Parathyroid adenoma (tissue), 2 donors: Measurements from ENCODE around the gene C16orf54.
"Not testable (repeated sequence)": the region's sequence is repeated elsewhere in the genome, so short reads cannot be mapped to it uniquely, and the experiment has no call there.

Source experiments
- H2AFZ ChIP-seq: fragments of 300-600 bp; sonication (generic); one replicate; pipeline ENCODE4 v1.7.0; 2017; ENCODE audit warnings: antibody characterized with exemption, mild to moderate bottlenecking
- H3K27ac ChIP-seq: fragments of 300-600 bp; sonication (generic); one replicate; pipeline ENCODE4 v1.7.0; 2017
- H3K27me3 ChIP-seq: fragments of 300-600 bp; sonication (generic); one replicate; pipeline ENCODE4 v1.7.0; 2017; ENCODE audit warnings: low read length; ENCODE audit not compliant: control insufficient read depth, insufficient read depth
- H3K36me3 ChIP-seq: fragments of 300-600 bp; sonication (generic); one replicate; pipeline ENCODE4 v1.7.0; 2017; ENCODE audit warnings: low read length; ENCODE audit not compliant: control insufficient read depth, insufficient read depth
- H3K4me1 ChIP-seq: fragments of 300-600 bp; sonication (generic); one replicate; pipeline ENCODE4 v1.7.0; 2017; ENCODE audit warnings: control low read depth
- H3K4me2 ChIP-seq: fragments of 300-600 bp; sonication (generic); one replicate; pipeline ENCODE4 v1.7.0; 2017; ENCODE audit warnings: low read length
- H3K4me3 ChIP-seq: fragments of 300-600 bp; sonication (generic); one replicate; pipeline ENCODE4 v1.7.0; 2017; ENCODE audit warnings: low read depth, low read length
- H3K79me2 ChIP-seq: fragments of 300-600 bp; sonication (generic); one replicate; pipeline ENCODE4 v1.7.0; 2017; ENCODE audit warnings: control low read depth
- H3K9ac ChIP-seq: fragments of 300-600 bp; sonication (generic); one replicate; pipeline ENCODE4 v1.7.0; 2017; ENCODE audit warnings: mild to moderate bottlenecking
- H3K9me3 ChIP-seq: fragments of 300-600 bp; sonication (generic); one replicate; pipeline ENCODE4 v1.7.0; 2017; ENCODE audit warnings: low read length; ENCODE audit not compliant: control insufficient read depth
- TF ChIP-seq, protein P1 (sequence below): fragments of 300-600 bp; sonication (generic); IDR thresholded peaks from one replicate; pipeline ENCODE4 v1.7.0; 2017; ENCODE audit warnings: antibody characterized with exemption, mild to moderate bottlenecking
- donor health status: primary hyperparathyroidism.

Gene C16orf54

DNA sequence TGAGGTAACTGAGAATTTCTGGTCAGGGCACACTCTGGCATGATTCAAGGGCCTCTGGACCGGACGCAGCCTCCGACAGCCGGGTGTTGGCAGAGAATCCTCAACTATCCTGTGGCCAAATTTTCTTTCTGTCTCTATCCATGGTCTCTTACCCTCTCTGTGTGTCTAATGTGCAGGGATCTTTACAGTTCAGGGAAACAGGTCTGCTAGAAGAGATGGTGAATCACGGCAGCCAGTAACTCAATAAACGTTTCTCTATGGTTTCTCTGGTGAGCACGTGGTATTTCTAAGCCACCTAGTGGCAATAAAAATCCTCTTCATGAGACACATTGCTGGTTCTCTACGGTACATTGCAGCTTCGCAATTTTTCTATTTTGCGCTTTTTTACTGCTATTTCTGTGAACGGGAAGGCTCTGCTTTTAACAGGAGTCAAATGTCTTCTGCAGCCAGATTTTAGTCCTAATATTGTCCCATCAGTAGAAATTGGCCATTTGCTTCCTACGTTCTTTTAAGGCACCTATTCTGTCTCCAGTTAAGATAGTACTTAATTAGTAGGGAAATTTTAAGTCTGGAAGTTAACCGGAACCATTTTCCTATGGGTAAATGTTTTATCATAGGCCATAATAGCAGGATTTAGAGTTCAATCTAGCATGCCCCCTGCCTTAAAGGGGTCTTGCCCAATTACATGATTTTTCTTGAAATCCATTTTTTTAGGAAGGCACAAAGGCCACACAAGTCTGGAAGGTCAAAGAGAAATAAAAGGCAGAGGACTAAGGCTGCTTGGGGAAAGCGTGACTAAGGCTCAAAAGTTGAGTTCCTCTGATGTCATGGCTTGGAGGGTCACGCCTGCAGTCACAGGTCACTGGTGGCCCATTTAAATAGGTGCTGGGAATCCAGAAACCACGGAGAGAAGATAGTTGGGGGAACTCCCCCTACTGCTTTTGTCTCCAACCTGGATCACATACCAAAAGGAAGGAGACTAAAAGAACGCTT lies 35.3 kb downstream of the C16orf54 start:
- no peaks in the 10 kb centered on the region for H3K9me3 ChIP-seq
- H3K9ac ChIP-seq: no peak overlapping the region
- TF ChIP-seq, protein P1, sequence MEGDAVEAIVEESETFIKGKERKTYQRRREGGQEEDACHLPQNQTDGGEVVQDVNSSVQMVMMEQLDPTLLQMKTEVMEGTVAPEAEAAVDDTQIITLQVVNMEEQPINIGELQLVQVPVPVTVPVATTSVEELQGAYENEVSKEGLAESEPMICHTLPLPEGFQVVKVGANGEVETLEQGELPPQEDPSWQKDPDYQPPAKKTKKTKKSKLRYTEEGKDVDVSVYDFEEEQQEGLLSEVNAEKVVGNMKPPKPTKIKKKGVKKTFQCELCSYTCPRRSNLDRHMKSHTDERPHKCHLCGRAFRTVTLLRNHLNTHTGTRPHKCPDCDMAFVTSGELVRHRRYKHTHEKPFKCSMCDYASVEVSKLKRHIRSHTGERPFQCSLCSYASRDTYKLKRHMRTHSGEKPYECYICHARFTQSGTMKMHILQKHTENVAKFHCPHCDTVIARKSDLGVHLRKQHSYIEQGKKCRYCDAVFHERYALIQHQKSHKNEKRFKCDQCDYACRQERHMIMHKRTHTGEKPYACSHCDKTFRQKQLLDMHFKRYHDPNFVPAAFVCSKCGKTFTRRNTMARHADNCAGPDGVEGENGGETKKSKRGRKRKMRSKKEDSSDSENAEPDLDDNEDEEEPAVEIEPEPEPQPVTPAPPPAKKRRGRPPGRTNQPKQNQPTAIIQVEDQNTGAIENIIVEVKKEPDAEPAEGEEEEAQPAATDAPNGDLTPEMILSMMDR: peak; percentile 54
- no peak overlapping the region for H3K4me2 ChIP-seq
- no peak overlapping the region for H3K4me3 ChIP-seq
- no peaks in the 10 kb centered on the region for H3K79me2 ChIP-seq
- no peaks in the 10 kb centered on the region for H3K27me3 ChIP-seq
- no peaks in the 10 kb centered on the region for H3K4me1 ChIP-seq
- peak overlapping the region; percentile 57 for H2AFZ ChIP-seq
- H3K36me3 ChIP-seq: no peaks in the 10 kb centered on the region
- H3K27ac ChIP-seq: no peak overlapping the region

DNA sequence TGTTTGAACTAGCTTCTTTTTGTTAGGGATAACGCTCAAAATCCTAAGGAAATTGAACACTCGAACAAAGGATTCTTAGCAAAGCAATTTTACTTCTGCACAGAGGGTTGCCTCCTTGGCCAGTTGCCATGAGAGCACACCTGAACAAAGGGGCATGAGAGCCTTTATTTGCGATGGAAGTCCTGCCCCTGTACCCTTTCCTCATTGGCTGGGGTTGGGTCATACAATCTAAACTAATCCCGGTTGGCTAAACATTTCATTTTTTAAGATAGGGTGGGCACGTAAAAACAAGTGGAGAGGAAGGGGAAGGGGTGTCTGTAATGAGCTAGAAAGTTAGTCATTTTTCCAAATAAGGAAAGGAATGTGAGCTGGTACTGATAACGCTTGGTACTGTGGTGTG lies 36.1 kb downstream of the C16orf54 start:
- H3K27me3 ChIP-seq, H3K27ac ChIP-seq, H3K4me3 ChIP-seq, H3K36me3 ChIP-seq, H3K9me3 ChIP-seq, H3K79me2 ChIP-seq, H2AFZ ChIP-seq, H3K4me2 ChIP-seq, H3K9ac ChIP-seq, H3K4me1 ChIP-seq: not testable (repeated sequence)

DNA sequence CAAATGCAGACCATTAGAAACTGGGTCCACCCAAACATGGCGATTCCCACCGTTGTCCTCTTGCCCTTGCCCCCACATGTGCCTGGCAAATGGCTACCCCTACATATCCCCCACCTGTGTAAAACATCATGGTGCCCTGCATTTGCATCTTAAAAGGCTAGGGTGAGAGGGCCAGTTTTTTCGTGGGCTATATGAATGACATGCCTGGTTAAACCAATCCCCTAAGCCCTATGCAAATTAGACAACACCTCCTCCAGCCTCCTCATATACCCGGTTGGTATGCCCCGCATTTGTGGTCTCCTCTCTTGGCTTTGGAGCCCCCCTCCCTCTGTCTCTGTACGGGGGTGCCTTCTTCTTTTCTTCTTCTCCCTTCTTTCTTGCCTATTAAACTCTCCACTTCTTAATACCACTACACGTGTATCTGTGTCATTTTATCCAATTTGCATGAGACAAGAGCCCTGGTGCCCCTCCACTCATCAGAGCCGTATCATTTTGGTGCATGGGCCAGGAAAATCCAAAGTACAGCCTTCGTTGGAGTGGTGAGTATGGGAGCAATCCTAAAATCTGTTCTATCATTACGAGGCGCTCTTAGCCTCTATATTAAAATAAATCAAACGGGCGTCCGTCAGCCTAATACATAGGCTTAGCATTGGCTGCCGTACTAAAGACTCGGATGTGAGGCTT lies 36.7 kb downstream of the C16orf54 start:
- Histone ChIP-seq H3K27me3 (no peaks in the 10 kb centered on the region), H3K4me1 (no peaks in the 10 kb centered on the region), H3K4me3 (no peak overlapping the region), H3K4me2 (no peak overlapping the region), H3K9ac (no peak overlapping the region), H3K27ac (no peak overlapping the region), H3K79me2 (no peaks in the 10 kb centered on the region), H2AFZ (no peak overlapping the region), H3K9me3 (no peaks in the 10 kb centered on the region), H3K36me3 (no peaks in the 10 kb centered on the region)
- TF ChIP-seq, protein P1: no peak

DNA sequence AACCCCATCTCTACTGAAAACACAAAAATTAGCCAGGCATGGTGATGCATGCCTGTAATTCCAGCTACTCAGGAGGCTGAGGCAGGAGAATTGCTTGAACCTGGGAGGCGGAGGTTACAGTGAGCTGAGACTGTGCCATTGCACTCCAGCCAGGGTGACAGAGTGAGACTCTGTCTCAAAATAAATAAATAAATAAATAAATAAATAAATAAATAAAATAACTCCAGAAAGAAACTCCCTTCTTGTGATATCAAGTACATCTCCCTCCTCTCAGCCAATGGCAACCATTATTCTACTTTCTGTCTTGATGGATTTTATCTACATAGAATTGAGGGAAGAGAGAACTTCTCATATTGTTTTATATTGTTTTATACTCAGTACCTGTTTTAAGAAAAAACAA lies 38.6 kb downstream of the C16orf54 start:
- not testable (repeated sequence) for H3K9me3 ChIP-seq, H3K4me2 ChIP-seq, H3K27me3 ChIP-seq

DNA sequence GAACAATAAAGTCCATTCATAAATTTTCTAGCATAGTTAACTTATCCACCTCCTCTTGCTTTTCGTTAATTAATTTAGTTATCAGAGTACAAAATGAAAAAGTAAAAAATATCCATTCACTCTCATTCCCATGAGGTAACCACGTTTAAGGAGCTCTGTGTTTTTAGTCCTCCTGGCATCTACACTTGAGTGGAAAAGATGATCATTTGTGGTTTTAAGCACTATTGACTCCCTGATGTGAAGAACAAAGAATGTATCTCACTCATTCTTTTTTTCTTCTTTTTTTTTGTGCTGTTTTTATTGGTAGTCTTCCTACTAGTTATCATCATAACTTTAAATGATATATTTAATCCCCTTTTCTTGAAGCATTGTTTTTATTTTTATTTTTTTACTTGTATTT lies 40.8 kb downstream of the C16orf54 start:
- Histone ChIP-seq H3K9me3 (no peaks in the 10 kb centered on the region), H3K27me3 (no peaks in the 10 kb centered on the region), H3K9ac (no peak overlapping the region), H2AFZ (no peak overlapping the region), H3K4me1 (no peaks in the 10 kb centered on the region), H3K79me2 (no peaks in the 10 kb centered on the region), H3K4me2 (no peak overlapping the region), H3K27ac (no peak overlapping the region), H3K36me3 (no peaks in the 10 kb centered on the region), H3K4me3 (no peak overlapping the region)
- TF ChIP-seq, protein P1: no peak

More for the DNA sequence above, 38.6 kb downstream of the C16orf54 start:
- not testable (repeated sequence) for H3K9ac ChIP-seq, H3K27ac ChIP-seq, H3K79me2 ChIP-seq, H3K4me3 ChIP-seq, H3K36me3 ChIP-seq, H2AFZ ChIP-seq, H3K4me1 ChIP-seq
